Measurements from ENCODE around the gene CAVIN1.
A peak's percentile ranks its signal among the peaks of the same experiment; 100 is the strongest.
"Not testable (repeated sequence)": the region's sequence is repeated elsewhere in the genome, so short reads cannot be mapped to it uniquely, and the experiment has no call there.

CAVIN1 gene

DNA sequence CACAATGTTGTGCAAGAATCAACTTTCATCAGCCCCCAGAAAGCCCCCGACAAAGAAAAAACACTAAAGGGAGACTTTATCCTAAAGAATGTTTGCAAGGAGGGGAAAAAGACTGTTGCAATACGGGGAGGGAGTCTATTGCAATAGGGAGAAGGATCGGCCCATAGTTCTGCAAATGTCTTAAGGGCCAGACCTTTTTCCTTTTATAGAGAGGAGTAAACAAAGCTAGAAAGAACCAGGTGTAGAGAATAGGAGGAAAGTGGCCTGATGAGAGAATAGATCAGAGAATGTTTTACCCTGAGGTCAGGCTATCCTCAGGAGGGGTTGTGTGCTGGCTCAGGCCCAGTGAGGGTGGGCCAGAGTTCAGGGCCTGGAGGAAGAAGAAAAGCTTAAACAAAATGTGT, 8.7 kb upstream of the CAVIN1 start:
- no peak for DNase-seq (ENCODE audit: low read depth)

DNA sequence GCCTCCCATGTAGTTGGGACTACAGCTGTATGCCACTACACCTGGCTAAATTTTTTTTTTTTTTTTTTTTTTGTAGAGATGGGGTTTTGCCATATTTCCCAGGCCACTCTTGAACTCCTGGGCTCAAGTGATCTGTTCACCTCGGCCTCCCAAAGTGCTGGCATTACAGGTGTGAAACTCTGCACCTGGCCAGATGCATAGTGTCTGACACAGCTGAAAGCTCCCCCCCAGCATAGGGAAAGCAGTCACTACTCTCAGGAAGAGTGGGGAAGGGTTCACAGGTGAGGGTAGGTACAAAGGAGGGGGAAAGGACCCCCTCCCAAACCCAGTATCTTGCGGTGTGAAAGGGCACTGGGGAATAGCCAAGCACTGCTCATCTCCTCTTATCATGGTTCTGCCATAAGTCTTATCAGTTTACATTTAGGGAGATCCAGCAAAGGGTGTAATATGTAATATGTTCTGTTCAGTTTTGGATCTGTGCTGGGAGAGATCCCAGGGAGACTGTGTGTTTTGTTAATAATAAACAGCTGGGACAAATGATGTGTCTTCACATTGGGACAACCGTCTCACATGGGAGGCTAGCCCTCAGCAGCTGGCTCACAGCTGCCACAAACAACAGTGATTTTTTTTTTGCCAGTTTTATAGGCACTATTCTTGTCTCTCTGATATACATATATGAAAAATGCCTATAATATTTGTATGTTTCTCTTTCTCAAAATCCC, 6.8 kb upstream of the CAVIN1 start:
- DNase-seq (ENCODE audit: low read depth): no peak

DNA sequence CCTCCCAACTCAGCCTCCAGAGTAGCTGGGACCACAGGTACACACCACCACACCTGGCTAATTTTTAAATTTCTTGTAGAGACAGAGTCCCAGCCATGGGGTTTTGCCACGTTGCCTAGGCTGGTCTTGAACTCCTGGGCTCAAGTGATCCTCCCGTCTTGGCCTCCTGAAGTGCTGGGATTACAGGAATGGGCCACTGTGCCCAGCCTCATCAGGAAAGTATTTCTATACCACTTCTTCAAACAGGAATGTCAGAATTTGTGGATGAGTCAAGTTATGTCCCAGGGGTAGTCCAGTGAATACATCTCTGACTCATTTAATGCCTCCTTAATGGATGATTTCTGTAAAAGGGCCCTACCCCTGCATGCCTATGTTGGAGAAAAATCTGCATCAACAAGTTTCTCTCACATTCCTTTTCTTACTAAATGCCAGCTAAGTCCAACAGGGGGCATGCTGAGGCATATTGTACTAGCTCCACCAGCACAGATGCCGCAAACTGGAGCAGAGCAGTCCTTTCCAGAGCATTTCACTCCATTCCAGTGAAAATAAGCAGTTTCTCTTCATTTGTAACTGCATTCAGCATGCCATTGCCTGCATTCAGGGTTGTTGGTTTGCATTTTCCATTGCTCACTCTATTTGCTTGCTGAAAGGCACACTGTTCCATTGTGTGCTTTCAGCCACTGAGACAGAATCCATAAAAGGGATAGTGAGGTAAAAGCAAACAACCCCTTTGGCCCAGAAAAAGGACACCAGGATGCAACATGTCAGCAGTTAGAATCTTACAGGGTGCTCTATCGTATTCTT, 5.3 kb upstream of the CAVIN1 start:
- no peak for DNase-seq (ENCODE audit: low read depth)

DNA sequence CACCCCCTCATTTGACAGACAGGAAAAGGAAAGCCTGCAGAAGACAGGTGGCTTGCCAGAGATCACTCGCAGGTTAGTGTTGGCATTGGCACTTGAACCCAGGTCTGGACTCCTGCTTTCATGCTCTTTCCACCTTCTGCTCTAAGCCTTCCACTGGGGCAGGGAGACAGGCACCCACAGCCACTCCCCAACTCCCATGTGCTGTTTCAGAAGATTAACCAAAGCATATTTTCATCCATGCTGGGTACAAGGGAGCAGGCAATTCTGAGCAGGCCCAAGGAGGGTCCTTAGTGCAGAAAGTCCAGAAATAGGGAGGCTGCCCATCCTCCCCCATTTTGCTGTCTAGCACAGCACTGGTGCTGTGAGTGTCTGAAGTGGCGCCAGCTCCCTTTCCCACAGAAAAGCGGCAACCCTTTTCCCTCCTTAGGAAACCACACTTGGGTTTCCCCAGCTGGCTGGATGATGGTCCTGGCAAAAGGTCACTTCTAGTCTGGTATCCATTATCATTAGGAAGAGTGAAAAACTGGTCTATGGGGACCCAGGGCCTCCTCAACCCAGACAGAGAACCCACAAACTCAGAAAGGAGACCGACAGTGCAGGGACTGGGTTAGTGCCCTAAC, 2.0 kb upstream of the CAVIN1 start:
- no peak for DNase-seq (ENCODE audit: low read depth)

DNA sequence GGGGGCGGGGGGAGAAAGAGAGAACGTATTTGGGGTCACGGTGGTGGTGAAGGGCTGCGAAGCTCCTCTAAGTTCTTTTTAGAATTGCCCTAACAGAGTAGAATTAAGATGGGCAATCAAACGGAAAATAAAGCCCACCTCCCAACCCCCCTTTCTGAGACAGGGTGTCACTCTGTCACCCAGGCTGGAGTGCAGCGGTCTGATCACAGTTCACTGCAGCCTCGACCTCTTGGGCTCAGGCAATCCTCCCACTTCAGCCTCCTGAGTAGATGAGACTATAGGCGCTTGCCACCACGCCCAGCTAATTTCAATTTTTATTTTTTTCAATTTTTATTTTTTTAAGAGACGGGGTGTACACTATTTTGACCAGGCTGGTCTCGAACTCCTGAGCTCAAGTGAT, 710 bp upstream of the CAVIN1 start:
- DNase-seq (ENCODE audit: low read depth): no peak

DNA sequence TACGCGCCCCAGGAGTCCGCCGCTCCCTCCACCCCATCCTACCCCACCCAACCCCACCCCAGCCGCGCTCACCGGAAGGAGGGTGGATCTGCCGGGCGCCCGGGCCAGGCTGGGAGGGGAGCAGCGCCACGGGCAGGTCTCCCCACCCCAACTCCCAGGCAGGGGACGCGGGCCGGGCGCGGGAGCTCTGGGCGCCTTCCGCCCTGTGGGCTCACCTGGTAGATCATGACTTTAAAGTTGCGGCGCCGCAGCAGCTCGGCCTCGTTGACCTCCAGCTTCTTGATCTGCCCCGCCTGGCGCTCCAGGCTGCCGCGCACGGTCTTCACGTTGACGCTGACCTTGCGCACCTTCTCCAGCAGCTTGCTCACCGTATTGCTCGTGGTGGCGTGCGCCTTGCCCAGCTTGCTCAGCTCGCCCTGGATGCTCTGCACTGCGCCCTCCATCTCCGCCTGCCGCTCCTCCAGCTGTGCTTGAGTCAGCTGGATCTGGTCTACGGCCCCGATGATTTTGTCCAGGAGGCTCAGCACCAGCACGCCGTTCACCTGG, 571 bp downstream of the CAVIN1 start:
- no peak for DNase-seq (ENCODE audit: low read depth)

DNA sequence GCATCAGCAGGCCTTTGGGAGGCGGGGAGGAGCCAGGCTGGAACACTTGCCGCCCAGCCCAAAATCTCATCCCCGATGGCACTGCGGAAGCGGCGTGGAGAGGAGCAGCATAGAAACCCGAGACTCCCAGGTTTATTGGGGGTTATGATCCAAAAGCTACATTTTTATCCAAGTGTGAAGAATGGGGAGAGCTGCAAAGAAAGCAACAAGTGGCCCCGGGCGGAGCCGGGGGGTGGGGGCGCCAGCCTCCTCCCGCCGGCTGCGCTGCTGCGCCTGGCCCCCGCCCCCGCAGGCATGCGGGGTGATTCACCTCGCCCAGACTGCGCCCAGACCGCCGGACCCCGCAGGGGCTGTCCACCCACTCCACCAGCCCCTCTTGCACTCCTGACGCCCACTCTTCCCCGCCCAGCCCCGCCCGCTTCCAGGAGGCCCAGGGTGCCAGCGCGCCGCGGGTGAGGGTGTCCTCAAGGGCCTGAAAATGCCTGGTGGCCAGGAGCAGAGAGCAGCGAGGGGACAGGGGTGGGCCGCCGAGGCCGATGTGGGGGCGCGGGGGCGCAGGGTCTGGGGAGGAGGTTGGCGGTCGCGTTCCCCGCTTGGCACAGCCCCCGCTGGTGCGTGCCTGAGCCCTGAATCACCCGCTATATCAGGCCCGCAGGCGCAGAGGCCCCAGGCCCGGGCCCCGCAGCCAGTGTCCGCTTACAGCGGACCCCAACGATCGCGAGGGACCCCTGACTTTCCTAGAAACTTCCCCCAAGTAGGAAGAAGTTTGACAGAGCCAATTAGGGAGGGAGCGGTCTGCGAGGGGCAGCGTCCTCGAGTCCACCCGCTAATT, 1.3 kb downstream of the CAVIN1 start:
- DNase-seq (ENCODE audit: low read depth): no peak

DNA sequence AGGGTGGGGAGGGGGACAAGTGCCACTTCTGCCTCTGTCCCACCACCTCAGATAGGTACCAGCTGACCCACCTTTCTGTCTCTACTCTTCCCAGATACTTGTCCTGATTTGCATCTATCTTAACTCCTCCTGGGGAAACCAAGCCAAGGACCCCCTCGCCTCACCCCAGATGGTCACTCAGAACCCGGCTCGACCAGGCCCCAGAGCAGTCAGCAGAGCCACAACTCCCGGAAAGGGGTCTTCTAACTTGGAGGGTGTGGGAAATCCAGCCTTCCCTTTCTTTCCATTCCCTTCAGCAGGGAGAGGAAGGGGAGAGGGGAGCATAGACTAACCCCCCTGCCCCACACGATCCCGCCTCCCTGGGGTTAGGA, 1.9 kb downstream of the CAVIN1 start:
- no peak for DNase-seq (ENCODE audit: low read depth)

DNA sequence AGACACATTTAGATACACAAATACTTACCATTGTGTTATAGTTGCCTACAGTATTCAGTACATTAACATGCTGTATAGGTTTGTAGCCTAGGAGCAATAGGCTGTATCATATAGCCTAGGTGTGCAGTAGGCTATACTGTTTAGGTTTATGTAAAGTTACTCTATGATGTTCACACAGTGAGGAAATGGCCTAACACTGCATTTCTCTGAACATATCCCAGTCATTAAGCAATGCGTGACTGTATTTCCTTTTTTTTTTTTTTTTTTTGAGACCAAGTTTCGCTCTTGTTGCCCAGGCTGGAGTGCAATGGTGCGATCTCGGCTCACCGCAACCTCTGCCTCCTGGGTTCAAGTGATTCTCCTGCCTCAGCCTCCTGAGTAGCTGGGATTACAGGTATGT, 5.1 kb downstream of the CAVIN1 start:
- not testable (repeated sequence) for DNase-seq (ENCODE audit: low read depth)

DNA sequence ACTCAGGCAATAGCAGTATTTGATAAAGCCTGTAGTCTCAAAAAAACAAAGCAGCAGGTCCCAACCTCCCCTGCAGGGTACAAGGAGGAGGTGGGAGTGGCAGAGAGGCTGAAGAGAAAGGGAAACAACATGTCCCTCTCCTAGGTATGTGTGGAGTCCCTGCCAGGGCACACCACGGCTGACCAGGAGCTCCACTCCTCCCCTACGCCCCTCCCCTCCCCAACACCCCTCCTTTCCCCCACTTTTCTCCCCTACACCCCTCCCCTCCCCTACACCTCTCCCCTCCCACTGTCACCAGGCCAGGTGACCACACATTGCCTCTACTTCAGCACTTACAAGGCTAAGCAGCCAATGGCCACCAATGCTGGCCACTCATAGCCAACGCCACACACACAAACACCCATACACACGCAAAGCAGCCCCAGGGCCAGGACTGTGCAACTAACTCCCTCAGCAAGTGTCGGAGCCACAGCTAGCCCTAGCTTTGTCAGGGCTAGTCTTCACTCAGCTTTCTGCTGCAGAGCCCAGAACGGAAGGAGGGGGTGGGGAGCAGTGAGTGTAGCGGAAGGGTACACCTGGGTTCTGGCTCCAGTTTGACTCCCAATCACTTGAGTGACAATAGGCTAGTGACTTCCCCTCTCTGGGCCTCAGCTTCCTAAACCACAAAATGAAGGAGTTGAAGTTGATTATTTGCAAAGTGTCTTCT, 8.2 kb downstream of the CAVIN1 start:
- no peak for DNase-seq (ENCODE audit: low read depth)

DNA sequence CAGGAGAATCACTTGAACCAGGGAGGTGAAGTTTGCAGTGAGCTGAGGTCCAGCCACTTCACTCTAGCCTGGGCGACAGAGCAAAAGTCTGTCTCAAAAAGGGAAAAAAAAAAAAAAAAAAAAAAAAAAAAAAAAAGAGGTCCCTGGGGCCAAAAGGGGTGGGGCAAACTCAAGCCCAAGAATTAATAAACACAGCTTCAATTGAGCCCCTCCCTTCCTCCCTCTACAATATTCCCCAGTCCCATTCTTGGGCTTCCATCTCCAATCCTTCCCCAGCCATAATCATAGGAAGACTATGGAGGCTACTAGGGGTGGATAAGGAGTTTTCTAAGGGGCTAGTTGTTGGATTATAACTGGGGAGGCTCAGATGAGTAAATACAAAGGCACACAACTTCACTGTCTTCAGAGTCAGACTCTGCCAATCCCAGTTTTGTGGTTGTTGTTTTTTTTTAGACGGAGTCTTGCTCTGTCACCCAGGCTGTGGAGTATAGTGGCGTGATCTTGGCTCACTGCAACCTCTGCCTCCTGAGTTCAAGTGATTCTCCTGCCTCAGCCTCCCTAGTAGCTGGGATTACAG, 9.5 kb downstream of the CAVIN1 start:
- no peak for DNase-seq (ENCODE audit: low read depth)

DNA sequence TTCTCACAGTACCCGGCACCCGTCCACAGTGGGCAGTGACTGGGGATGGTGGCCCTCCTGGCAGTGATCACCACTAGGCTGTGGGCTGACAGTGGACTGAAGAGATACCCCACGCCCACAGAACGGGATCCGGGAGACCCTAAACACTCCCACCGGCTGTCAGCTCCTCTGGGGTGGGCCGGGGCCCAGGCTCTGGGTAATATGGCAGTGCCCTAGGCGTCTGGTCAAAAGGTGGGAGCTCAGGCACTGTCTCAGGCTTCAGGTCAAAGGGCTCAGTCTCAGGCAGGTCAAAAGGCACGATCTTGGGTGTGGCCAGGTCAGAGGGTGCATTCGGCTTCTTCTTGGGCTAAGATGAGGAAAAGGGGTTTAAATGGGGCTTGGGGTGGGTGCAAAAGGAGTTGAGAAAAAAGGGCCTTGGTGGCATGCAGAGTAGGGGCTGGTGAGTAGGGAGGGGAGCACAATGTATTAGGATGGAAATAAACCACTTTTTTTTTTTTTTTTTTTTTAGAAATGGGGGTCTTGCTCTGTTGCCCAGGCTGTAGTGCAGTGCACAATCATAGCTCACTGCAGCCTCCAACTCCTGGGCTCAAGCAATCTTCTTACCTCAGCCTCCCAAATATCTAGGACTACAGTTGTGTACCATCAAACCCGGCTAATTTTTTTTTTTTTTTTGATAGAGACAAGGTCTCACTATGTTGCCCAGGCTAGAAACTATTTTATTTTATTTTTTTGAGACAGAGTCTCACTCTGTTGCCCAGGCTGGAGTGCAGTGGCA, 11.0 kb downstream of the CAVIN1 start:
- no peak for DNase-seq (ENCODE audit: low read depth)

DNA sequence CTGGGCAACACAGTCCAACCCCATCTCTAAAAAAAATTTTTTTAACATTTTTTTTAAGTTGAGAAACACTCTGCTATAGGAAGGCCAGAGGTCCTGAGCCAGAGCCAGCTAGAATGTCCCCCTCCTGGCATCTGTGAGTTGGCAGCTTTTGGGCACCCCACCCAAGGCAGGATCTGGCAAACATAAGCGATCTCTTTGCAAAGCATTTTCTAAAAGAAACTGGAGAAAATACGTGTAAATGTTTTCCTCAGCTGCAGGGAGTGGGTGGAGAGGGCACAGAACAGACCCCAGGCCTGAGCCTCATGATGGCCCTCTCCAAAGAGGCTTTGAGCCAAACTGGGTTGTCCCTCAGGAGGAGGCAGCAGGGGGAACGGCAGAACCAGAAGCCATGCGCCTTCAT, 11.7 kb downstream of the CAVIN1 start:
- no peak for DNase-seq (ENCODE audit: low read depth)

DNA sequence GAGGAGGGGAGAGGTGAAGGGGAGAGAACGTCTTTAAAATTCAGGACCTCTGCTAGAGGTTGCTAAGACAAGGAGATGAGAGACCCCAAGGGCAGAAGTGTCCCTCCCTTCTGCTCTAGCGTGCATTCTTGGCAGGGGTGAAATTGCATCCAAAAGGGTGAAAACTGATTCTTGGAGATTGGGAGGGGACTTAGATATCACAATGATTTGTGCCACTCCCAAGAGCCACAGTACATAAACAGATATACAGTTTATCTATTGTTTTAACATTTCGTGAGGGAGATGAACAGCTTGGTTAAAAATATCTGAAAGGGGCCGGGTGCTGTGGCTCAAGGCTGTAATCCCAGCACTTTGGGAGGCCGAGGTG, 12.8 kb downstream of the CAVIN1 start:
- DNase-seq (ENCODE audit: low read depth): no peak

DNA sequence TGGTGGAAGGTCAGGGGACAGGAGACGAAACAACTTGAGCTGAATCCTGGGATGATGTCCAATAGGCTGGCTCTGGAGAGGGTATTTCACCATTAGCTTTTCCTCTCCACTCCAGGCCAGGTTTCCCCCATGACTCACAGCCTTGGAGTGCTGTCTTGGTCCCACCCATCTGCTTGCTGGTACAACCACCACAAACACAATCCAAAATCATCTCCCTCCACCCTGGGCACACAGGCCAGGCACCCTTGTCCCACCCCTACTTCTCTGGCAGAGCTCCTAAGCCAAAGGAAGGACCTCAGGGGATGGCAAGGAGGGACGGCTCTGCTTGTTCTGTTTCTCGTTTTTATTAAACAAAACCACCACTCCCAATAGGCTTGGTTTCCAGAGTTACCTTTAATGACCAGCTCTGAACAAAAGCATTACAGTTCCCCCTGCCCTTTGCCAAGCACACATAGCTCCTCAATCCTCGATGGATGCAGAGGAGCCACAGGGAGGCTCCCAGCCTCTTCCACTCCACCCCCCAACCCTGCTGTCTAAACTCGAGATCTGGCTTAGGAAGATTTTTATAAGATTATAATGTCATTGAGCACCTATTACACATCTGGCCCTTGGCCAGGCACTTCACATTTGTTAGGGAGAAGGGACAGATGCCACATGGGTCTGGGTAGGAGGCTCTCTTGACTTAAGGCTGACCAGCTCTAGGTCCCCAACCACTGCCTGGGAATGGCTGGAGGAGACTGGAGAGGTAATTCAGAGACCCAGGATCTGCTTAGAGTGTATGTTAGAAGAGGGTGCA, 13.3 kb downstream of the CAVIN1 start:
- DNase-seq (ENCODE audit: low read depth): no peak

DNA sequence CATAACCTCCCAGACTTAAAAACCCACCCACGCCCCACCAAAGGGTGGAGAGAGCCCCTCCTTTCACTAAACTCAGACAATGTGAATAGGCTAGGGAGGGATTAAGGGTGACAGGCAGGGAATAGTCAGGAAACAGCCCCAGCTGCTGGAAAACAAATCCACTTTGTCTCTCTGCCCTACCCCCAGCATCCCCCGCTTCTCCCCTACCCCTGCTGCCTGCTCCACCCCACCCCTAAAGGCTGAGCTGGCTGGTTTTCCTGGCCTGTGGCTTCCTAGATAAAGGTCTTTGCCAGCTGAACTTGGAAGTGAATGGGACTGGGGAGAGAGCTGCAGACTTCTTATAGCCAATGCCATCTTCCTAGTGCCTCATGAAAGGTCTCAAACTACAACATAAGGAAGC, 15.0 kb downstream of the CAVIN1 start:
- no peak for DNase-seq (ENCODE audit: low read depth)

DNA sequence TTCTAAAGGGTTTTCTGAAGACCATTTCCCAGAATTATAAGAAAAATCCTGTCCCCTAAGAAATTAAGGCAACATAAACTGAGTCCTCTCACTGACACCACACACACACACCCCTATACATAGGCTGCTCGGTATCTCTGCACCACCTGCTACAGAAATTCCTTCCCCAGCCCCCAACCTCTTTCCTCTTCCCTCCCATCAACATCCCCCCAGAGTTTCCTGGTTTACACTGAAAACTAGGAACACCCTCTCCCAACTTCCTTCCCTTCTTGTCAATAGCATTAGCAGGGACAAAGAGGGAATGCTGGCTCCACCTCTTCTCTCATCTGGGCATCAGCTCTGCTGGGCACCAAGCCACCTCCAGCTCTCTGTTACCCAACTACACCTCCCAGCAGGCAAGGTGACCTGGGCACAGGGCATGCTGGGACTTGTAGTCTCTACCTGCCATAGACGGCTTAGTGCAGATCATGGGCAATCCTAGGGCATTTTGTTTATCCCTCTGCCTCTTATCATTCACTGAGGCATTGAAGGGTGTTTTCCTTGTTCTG, 15.7 kb downstream of the CAVIN1 start:
- DNase-seq (ENCODE audit: low read depth): peak; percentile 42

DNA sequence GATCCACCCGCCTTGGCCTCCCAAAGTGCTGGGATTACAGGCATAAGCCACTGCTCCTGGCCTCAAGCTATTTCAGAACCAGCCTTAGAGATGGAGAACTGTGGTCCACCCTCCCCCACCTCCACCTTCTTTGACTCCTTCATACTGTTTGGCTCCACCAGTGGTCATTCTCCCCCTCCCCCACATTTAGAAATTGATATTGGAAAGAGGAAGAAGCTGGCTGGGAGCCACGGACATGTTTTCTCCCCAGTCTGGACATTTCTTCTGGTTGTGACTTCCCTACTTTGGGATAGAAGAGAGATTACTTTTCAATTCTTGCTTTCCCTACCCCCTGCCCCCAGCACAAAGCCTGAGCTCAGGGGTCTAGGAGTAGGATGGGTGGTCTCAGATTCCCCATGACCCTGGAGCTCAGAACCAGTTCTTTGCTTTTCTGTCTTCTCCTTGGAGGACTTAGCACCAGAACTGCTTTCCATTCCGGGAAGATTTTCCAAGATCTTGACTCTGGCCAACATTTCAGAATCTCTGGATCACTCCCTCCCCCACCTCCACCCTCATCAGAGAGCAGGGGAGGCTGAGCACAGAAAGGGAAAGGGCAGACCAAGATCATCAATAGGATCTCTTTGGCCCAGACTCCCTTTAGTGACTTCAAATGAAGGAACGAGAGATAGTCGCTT, 16.3 kb downstream of the CAVIN1 start:
- DNase-seq (ENCODE audit: low read depth): no peak

Measured in activated gamma-delta T cell treated with anti-CD3 and anti-CD28 coated beads, Interleukin-2, amount 50 U/mL, for 16 hours (primary cell).